ENCODE results near the gene CALM3.
A peak's percentile ranks its signal among the peaks of the same experiment; 100 is the strongest.
"Not testable (repeated sequence)": the region's sequence is repeated elsewhere in the genome, so short reads cannot be mapped to it uniquely, and the experiment has no call there.

Gene CALM3

DNA sequence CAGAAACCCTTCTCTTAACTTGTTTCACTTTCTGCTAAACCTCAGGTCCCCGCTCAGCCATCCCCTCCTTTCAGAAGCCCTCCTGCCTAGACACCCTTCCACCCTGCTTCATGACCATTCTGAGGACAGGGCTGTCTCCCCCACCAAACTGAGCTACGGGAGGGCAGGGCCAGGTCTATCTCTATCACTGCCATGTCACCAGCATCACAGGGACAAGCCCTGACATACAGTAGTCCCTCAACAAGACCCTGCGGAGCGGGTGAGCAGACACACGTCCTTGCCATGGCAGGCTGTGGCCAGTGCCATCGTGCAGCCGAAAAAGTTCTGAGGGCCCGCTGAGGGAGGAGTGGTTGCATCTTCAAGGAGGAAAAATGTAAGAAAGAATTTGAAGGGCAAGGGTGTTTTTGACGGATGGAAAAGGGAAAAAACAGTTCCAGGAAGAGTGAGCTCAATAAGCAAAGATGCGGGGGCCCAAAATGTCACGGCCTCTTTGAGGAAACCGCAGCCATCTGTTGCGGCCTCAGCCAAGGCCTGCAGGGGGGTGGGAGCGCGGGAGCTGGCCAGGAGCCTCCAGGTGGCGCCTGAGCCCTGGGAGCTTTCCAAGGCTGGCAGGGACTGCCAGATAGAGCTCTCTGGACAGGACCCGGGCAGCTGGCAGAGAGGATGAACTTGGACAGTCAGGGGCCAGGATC, 15.6 kb downstream of the CALM3 start:
- DNase-seq = no peak

DNA sequence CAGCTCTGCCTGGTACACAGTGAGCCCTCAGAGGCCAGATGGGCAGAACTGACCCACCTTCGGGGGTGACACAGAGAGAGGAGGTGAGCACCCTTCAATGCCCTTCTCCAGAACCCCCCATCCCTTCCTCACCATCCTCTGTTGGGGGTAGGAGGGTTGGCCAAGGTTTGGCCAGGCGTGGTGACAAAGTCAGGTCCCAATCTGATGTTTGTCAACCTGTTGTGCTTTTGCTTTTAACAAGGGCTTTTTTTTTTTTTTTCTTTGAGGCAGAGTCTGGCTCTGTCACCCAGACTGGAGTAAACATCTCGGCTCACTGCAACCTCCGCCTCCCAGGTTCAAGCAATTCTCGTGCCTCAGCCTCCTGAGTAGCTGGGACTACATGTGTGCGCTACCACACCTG, 16.5 kb downstream of the CALM3 start:
- DNase-seq = no peak

DNA sequence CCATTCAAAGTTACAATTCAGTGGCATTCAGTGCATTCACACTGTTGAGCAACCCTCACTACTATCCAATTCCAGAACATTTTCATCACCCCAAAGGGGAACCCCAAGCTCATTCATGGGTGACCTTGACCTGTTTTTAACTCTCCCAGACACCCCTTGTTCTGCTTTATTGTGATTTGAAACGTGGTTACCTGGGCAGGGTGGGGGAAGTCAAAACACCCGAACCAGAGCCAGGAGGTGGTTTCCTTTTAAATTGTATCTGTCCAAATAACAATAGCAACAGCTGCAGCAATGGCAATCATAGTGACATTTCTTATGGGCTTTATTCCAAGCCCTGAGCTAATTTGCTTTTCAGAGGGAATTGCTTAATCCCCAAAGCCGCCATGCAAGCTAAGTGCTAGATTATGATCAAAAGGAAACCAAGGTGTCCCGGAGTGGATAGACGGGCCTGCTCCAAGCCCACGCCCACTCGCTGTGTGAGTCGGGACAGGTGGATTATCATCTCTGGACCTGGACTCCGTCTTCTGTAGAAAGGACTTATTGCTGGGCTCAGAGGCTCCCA, 17.6 kb downstream of the CALM3 start:
- no peak for DNase-seq

DNA sequence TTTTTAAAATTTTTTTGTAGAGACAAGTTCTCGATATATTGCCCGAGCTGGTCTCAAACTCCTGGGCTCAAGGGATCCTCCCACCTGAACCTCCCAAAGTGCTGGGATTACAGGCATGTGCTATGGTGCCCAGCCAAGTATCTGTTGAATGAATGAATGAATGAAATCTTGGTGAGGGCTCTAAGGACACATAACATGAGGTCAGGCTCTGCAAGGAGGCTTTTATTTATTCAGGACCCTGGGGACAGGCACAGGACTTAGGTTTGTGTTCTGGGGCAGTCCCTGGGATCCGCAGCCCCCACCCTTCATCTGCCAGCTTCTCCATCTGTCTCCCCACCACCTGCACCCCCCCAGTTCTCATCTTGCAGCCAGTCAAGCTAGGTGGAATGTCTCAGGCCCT, 19.1 kb downstream of the CALM3 start:
- no peak for DNase-seq

DNA sequence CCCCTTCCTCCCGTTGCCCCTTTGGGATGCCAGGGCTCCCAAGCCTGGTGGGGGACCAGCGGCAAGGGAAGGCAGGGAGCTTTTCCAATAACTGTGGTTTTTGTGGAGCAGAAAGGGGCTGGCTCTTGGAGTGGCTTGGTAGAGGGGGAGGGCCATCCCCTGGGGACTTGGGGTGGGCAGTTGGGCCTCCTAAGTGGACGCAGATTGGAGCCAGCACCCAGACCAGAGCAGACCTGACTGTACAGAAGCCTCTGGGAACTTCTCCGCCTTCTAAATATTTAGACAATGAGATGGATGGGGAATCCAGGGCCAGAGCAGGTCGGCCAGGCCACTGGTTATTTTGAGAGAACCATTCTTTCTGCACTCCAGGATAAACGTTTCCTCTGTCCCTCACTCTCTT, 19.6 kb downstream of the CALM3 start:
- DNase-seq = no peak

DNA sequence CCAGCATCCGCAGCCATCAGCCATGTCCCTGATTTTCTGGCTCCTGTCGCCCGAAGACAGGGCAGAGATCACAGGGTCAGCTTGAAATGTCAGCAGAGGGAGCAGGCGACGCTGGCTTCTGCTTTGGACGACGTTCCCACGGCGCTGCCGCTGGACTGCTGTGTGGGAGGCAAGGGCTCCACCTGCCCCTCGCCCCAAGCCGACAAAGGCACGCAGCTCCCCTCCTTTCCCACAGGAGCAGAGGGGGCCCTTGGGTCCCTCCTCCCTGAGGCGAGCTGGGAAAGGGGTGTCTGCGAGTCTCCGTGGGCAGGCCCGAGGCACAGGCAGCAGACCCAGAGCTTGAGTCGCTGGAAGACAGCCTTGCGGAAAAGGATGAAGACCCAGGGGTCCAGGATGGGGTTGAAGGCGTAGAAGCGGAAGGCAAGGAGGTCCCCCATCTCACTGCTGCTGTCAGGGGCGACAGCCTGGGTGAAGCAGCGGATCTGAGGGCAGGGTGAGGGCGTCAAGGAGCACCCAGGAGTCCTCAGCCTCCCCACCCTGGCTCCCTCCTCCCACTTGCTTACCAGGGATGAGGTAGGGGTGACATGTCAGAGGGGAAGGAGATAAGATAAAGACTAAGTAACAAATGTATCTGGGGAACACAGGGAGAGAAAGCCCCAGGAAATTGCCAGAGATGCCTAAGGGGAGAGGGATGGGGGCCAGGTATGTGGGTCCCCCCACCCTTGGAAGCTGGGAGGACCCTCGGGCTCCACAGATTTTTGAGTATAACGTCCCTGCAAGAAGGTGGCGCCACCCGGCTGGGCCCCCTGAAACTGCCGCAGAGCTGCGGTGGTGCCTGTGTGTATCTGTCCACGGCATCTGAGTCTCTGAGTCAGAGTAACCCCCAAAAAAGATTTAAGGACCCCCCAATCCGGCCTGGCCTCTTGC, 20.3 kb downstream of the CALM3 start:
- DNase-seq = no peak

DNA sequence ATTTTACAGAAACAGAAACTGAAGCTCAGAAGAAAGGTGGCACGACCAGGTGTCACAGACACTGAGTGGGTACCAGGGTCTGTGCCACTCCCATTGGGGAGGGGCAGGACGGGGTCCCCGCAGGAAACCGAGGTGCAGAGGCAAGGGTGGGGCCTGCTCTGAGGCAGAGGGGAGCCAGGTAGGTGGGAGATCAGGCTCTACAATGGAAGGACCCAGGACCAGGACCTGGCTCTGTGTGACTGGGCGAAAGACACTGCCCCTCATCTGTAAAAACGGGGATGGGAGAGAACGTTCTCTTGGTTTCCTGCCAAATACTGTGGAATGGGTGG, 21.0 kb downstream of the CALM3 start:
- no peak for DNase-seq

DNA sequence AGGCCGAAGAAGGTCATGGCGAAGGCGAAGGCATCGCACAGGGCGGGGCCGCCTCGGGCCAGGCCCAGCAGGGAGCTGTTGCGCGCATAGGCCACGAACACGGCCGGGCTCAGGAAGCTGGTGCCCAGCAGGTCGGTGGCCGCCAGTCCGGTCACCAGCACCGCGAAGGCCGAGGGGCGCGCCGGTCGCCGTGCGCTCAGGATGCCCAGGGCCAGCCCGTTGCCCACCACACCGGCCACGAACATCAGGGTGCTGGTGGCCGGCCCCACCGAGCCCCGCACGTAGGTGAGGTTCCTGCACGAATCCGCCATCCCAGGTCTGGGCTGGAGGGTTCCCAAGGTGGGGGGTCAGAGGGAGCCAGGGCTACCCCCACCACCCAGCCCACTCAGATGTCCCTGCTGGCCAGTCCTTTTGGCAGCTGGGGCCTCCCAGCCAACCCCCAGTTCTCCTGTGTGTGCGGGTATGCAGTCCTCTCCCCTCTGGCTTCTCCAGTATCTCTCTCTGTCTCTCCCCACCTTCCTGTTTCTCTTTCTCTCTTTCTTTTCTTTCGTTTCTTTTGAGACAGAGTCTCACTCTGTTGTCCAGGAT, 22.9 kb downstream of the CALM3 start:
- DNase-seq = no peak

DNA sequence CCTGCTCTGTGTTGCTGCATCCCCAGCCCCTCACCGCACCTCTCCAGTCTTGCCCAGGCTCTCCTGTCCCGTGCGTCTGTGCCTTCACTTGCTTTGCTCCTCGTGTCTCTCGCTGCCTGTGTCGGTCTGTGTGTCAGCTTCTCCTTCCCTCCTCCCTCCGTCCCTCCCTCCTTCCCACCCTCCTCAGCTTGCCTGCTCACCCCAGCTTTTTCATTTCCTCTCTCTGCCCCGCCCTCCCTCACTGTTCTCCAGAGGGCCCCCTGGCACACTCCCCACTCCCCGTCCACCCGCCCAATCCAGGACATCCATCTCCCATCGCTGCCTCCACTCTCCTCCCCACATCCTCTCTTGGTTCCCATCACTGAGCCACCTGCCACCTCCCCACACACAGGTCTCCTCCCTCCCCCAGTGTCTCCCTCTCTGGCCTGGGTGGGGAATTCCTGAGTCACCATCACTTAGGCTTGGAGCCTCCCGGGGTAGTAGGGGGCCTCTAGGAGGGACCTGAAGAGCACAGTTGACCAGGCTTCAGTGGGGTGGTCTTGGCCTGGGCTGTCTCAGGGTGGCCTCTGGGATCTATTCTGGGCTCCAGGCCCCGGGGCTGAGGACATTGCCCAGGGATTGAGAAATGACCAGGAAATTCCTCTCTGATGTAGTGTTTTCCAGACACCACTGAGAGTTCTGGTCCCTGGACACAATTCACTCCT, 24.0 kb downstream of the CALM3 start, which contains the start of gene PTGIR:
TSS of gene PTGIR (minus strand) at position 132 of the 704 bp plus-strand sequence. CDS start 864 bp downstream, outside the sequence.
- DNase-seq = no peak

DNA sequence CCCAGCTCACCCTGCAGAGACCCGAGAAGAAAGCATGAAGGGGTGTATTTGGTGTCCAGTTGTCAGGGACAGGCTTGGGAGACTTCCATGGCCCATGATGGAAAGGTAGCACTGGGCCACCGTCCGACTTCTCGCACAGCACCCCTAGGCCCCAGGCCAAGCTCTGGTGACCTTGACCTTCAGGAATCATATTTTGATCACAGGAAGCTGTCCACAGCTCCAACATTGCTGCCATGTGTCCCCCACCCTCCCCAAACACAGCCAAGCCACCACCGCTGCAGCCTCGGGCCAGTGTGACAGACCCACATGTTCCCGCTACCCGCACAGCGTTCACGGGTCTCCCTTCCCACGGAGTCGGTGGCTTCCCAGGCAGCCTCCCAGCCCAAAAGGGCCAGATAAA, 24.6 kb downstream of the CALM3 start:
- no peak for DNase-seq

DNA sequence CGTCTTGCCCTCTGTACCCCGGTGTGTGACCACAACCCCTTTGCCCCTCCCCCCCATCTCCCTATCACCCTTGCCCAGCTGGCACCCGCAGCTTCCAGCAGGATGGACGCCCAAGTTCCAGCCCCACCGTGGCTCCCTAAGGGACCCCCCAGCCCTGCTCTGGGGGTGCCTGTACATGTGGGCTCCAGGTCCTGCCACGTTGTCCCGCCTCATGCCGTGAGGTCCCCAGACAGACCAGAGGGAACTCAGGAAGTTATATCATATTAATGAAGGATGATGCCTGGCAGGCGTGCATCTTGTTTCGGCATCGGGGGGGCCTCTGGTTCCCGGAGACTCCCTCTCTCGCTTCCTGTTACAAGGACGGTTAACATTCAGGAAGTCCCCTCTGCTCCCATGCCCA, 25.3 kb downstream of the CALM3 start:
- DNase-seq = no peak

DNA sequence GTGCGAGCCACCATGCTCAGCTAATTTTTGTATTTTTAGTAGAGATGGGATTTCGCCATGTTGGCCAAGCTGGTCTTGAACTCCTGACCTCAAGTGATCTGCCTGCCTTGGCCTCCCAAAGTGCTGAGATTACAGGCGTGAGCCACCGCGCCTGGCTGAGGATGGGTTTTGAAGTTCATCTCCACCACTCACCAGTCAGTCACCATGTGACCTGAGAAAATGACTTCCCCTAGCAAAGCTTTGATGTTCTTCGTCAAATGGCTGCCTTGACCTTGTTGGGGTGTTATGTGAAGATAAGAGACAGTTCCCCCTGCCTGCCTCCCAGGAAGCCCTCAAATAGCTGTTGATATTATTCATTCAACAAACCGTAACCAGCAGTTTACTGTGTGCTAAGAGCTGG, 27.8 kb downstream of the CALM3 start:
- DNase-seq = not testable (repeated sequence)

DNA sequence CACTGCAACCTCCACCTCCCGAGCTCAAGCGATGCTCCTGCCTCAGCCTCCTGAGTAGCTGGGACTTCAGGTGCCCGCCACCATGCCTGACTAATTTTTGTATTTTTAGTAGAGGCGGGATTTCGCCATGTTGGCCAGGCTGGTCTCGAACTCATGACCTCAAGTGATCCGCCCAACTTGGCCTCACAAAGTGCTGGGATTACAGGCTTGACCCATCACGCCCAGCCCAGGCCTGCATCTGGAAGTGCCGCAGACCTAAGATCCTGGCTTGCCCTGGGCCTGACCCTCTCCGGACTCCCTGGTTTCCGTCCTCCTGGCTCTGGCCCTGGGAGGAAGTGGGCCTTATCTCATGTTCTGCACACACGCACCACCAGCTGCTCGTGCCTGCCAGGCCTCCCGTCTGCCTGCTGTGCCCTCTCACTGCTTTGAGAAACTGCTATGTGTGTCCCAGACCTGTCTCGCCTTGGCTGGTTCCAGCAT, 28.5 kb downstream of the CALM3 start:
- no peak for DNase-seq

DNA sequence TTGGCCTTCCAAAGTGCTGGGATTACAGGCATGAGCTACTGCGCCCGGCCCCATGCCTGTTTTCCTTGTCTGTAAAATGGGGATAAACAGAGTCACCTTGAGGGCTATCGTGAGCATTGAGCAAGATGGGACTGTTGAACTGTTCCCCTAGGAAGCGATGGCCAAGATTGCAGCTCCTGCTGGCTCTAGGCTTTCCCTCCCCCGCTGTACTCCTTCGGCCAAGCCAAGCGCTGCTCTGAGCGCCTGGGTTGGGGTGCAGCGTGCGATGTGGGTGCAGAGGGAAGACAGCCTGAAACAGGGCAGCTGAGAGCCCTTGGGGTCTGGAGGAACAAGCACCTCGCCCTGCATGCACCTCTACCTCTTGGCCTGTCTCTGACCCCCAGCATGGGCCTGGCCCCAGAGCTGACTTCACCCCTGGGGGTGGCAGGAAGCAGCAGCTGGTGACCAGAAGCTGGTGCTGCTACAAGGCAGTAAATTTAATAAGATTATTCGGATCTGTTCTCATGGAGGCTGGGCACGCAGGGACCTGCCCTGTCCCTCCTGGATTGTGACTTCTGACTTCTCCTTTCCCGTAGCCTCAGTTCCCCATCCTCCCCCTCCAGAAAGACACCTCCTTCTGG, 29.6 kb downstream of the CALM3 start:
- no peak for DNase-seq

DNA sequence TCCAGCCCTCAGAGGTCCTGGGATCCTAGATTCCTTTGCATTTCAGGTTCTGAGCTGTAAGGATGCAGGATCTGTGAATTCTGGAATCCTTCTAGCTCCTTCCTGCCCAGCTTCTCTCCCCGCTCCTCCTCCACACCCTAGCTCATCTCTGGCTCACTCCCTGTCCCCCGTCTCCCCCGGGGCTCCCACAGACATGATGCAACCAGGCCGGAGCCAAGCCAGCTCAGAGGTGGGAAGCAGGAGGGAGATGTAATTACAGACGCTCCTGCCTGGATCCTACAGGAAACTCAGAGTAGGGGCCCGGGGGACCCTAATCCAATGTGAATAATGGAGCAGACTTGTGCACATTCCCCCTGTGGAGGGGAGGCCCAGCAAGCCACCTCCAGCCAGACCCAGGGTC, 30.4 kb downstream of the CALM3 start:
- DNase-seq = no peak

DNA sequence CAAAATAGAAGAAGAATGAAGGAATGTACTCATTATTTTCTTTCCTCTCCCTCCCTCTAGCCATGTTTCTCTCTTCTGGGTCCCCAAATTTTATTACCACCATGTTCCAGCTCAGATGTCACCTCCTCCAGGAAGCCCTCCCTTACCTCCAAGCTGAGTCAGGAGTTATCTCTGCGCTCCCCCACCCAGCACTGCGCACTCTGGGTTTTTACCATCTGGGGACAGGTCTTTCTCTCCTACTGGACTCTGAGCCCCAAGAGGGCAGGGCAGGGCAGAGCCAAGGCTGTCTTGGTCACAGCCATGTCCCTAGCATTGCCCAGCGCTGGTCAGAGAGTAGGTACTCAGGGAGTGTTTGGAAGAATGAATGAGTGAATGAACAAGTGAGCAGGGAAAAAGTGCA, 32.0 kb downstream of the CALM3 start:
- DNase-seq = no peak

DNA sequence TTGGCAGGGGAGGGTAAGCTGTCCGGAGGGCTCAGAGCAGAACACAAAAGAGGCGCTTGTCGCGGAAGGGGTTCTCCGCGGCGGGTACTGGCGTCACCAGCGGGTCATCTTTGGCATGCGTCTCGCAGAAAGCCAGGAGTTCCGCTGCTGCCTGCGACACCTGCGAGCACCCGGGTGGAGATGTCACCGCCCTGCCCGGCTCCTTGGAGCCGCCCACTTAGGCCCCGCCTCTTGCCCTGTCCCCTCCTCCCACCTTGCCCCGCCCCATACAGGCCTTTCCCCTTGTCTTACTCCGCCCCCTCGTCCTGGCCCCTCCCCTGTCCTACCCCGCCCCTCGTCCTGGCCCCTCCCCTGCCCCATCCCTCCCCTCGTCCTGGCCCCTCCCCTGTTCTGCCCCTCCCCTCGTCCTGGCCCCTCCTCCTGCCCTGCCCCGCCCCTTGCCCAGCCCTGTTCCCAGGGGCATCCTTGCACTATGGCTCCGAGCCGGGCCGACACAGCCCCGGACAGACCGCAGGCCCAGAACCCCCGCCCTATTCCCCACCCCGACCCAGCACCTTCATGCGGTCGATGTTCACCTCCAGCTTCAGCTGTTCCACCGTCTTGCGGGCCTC, 33.0 kb downstream of the CALM3 start:
- peak; percentile 93 for DNase-seq

DNA sequence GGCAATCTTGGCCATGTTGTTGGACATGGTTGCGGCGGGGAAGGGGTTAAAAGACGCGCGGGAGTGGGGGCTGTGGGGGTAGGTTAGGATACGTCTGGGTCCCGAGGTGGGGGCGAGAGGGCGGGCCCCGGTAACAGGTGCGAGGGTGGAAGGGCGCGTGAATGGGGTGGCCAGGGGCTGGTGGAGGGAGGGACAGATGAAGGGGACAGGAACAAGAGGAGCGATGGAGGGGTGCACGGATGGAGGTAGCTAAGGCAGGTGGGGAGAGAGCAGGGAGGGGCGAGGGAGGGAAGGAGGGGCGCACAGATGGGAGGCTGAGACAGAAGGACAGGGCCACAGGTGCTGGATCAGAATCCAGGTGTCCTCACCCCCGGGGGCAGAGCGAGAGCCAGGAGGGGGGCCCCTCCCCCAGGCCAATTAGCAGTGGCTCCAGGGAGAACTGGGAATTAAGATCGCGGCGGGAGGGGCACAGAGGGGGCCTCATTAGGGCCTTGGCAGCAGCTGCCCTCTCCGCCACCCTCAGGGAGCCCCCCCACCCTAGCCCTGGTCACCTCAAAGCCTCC, 33.6 kb downstream of the CALM3 start:
- no peak for DNase-seq

DNA sequence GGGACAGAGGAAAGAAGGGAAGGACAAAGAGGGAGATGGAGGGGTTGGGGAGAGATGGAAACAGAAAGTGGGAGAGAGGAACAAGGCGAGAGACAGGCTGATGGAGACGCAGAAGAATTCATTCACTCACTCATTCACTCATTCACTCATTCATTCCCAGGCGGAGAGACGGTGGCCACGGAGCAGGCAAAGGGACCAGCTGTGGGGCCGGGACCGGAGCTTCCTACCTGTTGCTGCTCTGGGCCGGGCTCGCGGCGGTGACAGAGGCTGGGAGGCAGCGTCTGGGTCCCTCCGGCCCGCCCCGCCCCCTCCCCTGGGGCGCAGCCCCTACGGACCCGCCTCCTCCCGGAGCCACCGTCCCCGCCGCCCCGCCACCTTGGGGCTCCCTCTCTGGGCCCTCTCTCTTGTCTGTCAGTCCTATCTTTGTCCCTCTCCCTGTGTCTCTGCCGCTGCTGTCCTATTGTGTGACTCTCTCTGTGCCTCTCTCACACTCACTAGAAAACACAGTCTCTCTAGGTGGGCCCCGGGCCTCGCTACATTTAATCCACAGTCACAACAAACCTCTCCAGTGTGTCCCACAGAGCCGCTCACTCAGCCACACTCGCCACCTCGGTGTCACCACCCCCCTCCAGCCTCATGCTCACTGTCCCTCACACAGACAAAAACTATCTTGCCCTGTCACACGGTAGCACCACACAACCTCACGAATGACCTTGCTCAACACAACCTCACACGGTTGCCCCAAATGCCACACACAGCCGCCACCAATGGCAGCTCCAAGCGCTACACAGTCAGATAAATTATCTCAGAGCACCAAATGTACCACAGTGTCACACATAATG, 35.0 kb downstream of the CALM3 start, which contains the start of gene GNG8:
TSS of gene GNG8 (minus strand) at position 283 of the 842 bp plus-strand sequence. CDS start 1,520 bp downstream, outside the sequence.
- DNase-seq = peak; percentile 19

DNA sequence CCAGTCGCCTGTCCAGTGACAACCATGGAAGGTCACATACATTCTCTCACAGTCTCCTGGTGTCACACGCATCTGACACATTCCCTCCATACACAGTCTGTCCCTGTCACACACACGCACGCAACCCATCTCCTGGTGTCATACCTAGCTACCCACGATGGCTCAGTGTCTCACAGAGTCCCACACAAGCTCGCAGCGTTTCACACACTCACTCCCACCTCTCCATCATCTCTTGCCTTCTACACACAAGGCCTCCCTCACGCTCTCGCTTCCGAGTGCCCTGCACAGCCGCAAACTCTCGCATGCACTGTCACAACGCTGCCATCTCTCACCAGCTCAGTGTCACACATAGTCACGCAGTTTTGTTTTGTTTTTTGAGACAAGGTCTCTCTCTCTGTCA, 36.1 kb downstream of the CALM3 start:
- no peak for DNase-seq
